Astrocyte (in vitro differentiated cells and primary cell): ENCODE measurements around the gene SPDEF. TPM values are rescaled to one million over a fixed set of nuclear protein-coding genes. Genes with fewer than 3 reads are reported as not detected.

Experiments used
- DNase-seq: peaks from one replicate; pipeline ENCODE4 v3.0.0-alpha.2; 2010; ENCODE audit warnings: low read depth
- FAIRE-seq: peaks from 2 replicates; lab custom pipeline; 2011; peaks lifted over from hg19 to GRCh38; lab: Jason Lieb, UNC
- H2AFZ ChIP-seq: 2 replicates; pipeline ENCODE4 v1.6.0; 2012; ENCODE audit warnings: low read depth, low read length, inconsistent platforms
- H3K27ac ChIP-seq: 2 replicates; pipeline ENCODE4 v1.5.1; 2011; ENCODE audit warnings: low read depth, low read length, inconsistent platforms
- H3K27me3 ChIP-seq: 2 replicates; pipeline ENCODE4 v1.6.0; 2011; ENCODE audit warnings: low read length, inconsistent platforms; ENCODE audit not compliant: insufficient read depth
- H3K36me3 ChIP-seq: 2 replicates; pipeline ENCODE4 v1.5.1; 2011; ENCODE audit warnings: low read length, inconsistent platforms; ENCODE audit not compliant: insufficient read depth
- H3K4me1 ChIP-seq: 2 replicates; pipeline ENCODE4 v1.5.1; 2011; ENCODE audit warnings: low read length, inconsistent platforms; ENCODE audit not compliant: insufficient read depth
- H3K4me2 ChIP-seq: 2 replicates; pipeline ENCODE4 v1.6.0; 2012; ENCODE audit warnings: low read length, inconsistent platforms
- H3K4me3 ChIP-seq: 2 replicates; pipeline ENCODE4 v1.5.1; 2011; ENCODE audit warnings: low read depth, mild to moderate bottlenecking, low read length, inconsistent platforms; ENCODE audit not compliant: insufficient read depth
- H3K79me2 ChIP-seq: 2 replicates; pipeline ENCODE4 v1.6.0; 2012; ENCODE audit warnings: mild to moderate bottlenecking, low read length, inconsistent platforms; ENCODE audit not compliant: insufficient read depth
- H3K9ac ChIP-seq: 2 replicates; pipeline ENCODE4 v1.6.0; 2012; ENCODE audit warnings: mild to moderate bottlenecking, low read length, inconsistent platforms
- H3K9me3 ChIP-seq: 2 replicates; pipeline ENCODE4 v1.5.1; 2012; ENCODE audit warnings: low read depth, mild to moderate bottlenecking, low read length, inconsistent platforms; ENCODE audit not compliant: insufficient read depth
- H4K20me1 ChIP-seq: 2 replicates; pipeline ENCODE4 v1.6.0; 2012; ENCODE audit warnings: low read length, inconsistent platforms; ENCODE audit not compliant: insufficient read depth
- H3K27ac Mint-ChIP-seq: one replicate; pipeline ENCODE4 v1.8.0; 2021; ENCODE audit warnings: mild to moderate bottlenecking, mixed read lengths; ENCODE audit not compliant: unreplicated experiment
- H3K27me3 Mint-ChIP-seq: one replicate; pipeline ENCODE4 v1.8.0; 2021; ENCODE audit warnings: low read depth, mixed read lengths; ENCODE audit not compliant: unreplicated experiment
- H3K36me3 Mint-ChIP-seq: one replicate; pipeline ENCODE4 v1.8.0; 2021; ENCODE audit warnings: low read depth, mixed read lengths; ENCODE audit not compliant: unreplicated experiment
- H3K4me1 Mint-ChIP-seq: one replicate; pipeline ENCODE4 v1.8.0; 2021; ENCODE audit warnings: low read depth, mixed read lengths; ENCODE audit not compliant: unreplicated experiment
- H3K4me3 Mint-ChIP-seq: one replicate; pipeline ENCODE4 v1.8.0; 2021; ENCODE audit warnings: mild to moderate bottlenecking, moderate library complexity, mixed read lengths; ENCODE audit not compliant: unreplicated experiment
- H3K9me3 Mint-ChIP-seq: one replicate; pipeline ENCODE4 v1.8.0; 2021; ENCODE audit warnings: mild to moderate bottlenecking, mixed read lengths; ENCODE audit not compliant: unreplicated experiment
- EZH2 ChIP-seq: IDR thresholded peaks from 2 replicates; pipeline ENCODE4 v1.6.1; 2012; ENCODE audit warnings: mild to moderate bottlenecking, low read length, inconsistent platforms; ENCODE audit not compliant: insufficient read depth
- total RNA-seq: library from RNA; stranded (reverse); gene quantifications from 2 replicates; pipeline ENCODE4 v1.2.1, GENCODE V29; 2021
- TF ChIP-seq, protein P1 (sequence below): IDR thresholded peaks from 2 replicates; pipeline ENCODE4 v1.5.1; 2011; ENCODE audit warnings: low read depth, mild to moderate bottlenecking, inconsistent platforms, low read length, moderate library complexity; ENCODE audit not compliant: insufficient read depth

Gene SPDEF
- total RNA-seq, 1 donor from 2014 or later, result 0.16 TPM

- Mint-ChIP-seq H3K27ac (no peak overlapping the region), H3K27me3 (peaks cover 20% of the 10 kb centered on the region), H3K9me3 (peaks cover 1% of the 10 kb centered on the region), H3K4me1 (peaks cover 5% of the 10 kb centered on the region), H3K36me3 (no peaks in the 10 kb centered on the region), H3K4me3 (no peak overlapping the region)
- DNase-seq (no peak), FAIRE-seq (no peak)
- H3K36me3 ChIP-seq, result no peaks in the 10 kb centered on the region
- no peak overlapping the region for H3K9ac ChIP-seq
- H2AFZ ChIP-seq, result no peak overlapping the region
- no peaks in the 10 kb centered on the region for H3K79me2 ChIP-seq
- TF ChIP-seq, protein P1, sequence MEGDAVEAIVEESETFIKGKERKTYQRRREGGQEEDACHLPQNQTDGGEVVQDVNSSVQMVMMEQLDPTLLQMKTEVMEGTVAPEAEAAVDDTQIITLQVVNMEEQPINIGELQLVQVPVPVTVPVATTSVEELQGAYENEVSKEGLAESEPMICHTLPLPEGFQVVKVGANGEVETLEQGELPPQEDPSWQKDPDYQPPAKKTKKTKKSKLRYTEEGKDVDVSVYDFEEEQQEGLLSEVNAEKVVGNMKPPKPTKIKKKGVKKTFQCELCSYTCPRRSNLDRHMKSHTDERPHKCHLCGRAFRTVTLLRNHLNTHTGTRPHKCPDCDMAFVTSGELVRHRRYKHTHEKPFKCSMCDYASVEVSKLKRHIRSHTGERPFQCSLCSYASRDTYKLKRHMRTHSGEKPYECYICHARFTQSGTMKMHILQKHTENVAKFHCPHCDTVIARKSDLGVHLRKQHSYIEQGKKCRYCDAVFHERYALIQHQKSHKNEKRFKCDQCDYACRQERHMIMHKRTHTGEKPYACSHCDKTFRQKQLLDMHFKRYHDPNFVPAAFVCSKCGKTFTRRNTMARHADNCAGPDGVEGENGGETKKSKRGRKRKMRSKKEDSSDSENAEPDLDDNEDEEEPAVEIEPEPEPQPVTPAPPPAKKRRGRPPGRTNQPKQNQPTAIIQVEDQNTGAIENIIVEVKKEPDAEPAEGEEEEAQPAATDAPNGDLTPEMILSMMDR, result no peak
- no peak for TF ChIP-seq EZH2
- no peak overlapping the region for H3K27ac ChIP-seq
- H3K27me3 ChIP-seq, result no peaks in the 10 kb centered on the region
- peaks cover 6% of the 10 kb centered on the region for H3K4me1 ChIP-seq
- H3K4me2 ChIP-seq, result no peak overlapping the region
- H3K4me3 ChIP-seq, result no peak overlapping the region
- peaks cover 5% of the 10 kb centered on the region for H3K9me3 ChIP-seq
- H4K20me1 ChIP-seq, result no peaks in the 10 kb centered on the region
Measured at GRCh38 chr6:34558172-34558714, 2.1 kb upstream of the SPDEF start.

DNA sequence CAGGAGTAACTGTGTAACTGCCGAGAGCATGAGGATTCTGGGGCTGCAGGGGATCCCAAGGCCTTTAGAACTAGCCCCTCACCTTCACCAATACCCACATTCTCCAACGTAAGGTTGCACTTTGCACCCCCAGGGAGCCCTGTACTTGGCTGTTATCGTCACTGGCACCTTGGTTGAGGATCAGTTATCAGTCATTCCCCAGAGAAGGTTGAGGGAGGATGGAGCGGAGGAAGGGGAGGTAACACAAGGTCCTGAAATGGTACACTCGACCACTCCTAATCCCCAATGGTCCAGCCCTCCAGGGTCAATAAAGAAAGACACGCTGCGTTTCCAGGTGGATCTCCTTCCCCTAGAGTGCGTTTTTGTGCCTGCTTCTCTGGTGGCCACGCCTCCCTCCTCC is 1.1 kb upstream of the SPDEF start:
- Mint-ChIP-seq H3K36me3 (no peaks in the 10 kb centered on the region), H3K4me3 (no peak overlapping the region), H3K27me3 (peaks cover 24% of the 10 kb centered on the region), H3K27ac (no peak overlapping the region), H3K4me1 (peaks cover 5% of the 10 kb centered on the region), H3K9me3 (peaks cover 1% of the 10 kb centered on the region)
- H3K36me3 ChIP-seq, result no peaks in the 10 kb centered on the region
- no peak overlapping the region for H3K27ac ChIP-seq
- no peak overlapping the region for H3K9ac ChIP-seq
- peaks cover 5% of the 10 kb centered on the region for H3K9me3 ChIP-seq
- no peak overlapping the region for H3K4me2 ChIP-seq
- DNase-seq (no peak), FAIRE-seq (no peak)
- TF ChIP-seq EZH2, result no peak
- TF ChIP-seq, protein P1, result no peak
- H3K4me1 ChIP-seq, result peaks cover 6% of the 10 kb centered on the region
- no peaks in the 10 kb centered on the region for H3K27me3 ChIP-seq
- no peak overlapping the region for H2AFZ ChIP-seq
- H3K4me3 ChIP-seq, result no peak overlapping the region
- H4K20me1 ChIP-seq, result no peaks in the 10 kb centered on the region
- H3K79me2 ChIP-seq, result no peaks in the 10 kb centered on the region

- no peak for TF ChIP-seq EZH2
- TF ChIP-seq, protein P1, result no peak
- Mint-ChIP-seq H3K27me3 (peaks cover 29% of the 10 kb centered on the region), H3K4me3 (no peak overlapping the region), H3K4me1 (peaks cover 5% of the 10 kb centered on the region), H3K36me3 (no peaks in the 10 kb centered on the region), H3K27ac (no peak overlapping the region), H3K9me3 (peaks cover 5% of the 10 kb centered on the region)
- Histone ChIP-seq H3K9me3 (peaks cover 5% of the 10 kb centered on the region), H3K79me2 (no peaks in the 10 kb centered on the region), H4K20me1 (no peaks in the 10 kb centered on the region), H3K4me2 (no peak overlapping the region), H2AFZ (no peak overlapping the region), H3K36me3 (no peaks in the 10 kb centered on the region), H3K27ac (no peak overlapping the region), H3K27me3 (no peaks in the 10 kb centered on the region), H3K4me1 (peaks cover 6% of the 10 kb centered on the region), H3K9ac (no peak overlapping the region), H3K4me3 (no peak overlapping the region)
- FAIRE-seq (no peak), DNase-seq (no peak)
Measured at GRCh38 chr6:34556493-34556892, 364 bp upstream of the SPDEF start.
